ENCODE measurements around the gene PNRC1. TPM values are rescaled to one million over a fixed set of nuclear protein-coding genes. Genes with fewer than 3 reads are reported as not detected.

PNRC1 gene

Small RNAs within 50 kb of the gene (small RNA-seq; reads per million reads assigned to genes)
- not detected for gene RN7SL336P (ENCODE audit: insufficient read depth)
- gene RNU2-61P (ENCODE audit: insufficient read depth), result 0.72 reads per million

All from mesendoderm (in vitro differentiated cells).